OCI-LY1 (cell line): ENCODE measurements around the gene IL16.

Experiments used
- EZH2 ChIP-seq: fragments of 200-600 bp; sonication (generic), shearing (Covaris generic); IDR thresholded peaks from 2 replicates; pipeline ENCODE4 v1.8.0; 2017; ENCODE audit warnings: borderline replicate concordance, mixed run types, mild to moderate bottlenecking, antibody characterized with exemption, low read length, moderate library complexity, mixed read lengths
- TF ChIP-seq, protein P1 (sequence below): fragments of 200-600 bp; sonication (generic), shearing (Covaris generic); IDR thresholded peaks from 2 replicates; pipeline ENCODE4 v1.5.1; 2017; ENCODE audit warnings: mild to moderate bottlenecking, antibody characterized with exemption, low read length, moderate library complexity, mixed read lengths

DNA sequence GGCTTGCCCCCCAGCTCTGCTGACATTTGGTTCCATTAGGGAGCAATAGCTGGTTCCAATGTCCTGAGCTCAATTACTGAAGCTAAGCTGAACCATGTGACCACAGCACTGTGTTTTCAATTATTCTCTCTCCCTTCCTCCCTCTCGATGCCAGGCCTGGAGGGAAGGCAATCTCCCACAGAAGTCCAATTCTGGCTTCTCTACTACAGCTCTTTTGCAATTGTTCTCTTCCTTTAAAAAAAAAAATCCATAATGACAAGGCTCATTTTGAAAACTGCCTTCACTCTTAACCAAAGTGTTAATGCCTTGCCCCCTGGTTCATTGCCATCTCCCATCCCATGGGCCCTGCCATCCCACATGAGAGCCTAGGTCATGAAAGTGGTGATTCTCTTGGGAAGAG, 24.8 kb downstream of the IL16 start:
- TF ChIP-seq, protein P1, sequence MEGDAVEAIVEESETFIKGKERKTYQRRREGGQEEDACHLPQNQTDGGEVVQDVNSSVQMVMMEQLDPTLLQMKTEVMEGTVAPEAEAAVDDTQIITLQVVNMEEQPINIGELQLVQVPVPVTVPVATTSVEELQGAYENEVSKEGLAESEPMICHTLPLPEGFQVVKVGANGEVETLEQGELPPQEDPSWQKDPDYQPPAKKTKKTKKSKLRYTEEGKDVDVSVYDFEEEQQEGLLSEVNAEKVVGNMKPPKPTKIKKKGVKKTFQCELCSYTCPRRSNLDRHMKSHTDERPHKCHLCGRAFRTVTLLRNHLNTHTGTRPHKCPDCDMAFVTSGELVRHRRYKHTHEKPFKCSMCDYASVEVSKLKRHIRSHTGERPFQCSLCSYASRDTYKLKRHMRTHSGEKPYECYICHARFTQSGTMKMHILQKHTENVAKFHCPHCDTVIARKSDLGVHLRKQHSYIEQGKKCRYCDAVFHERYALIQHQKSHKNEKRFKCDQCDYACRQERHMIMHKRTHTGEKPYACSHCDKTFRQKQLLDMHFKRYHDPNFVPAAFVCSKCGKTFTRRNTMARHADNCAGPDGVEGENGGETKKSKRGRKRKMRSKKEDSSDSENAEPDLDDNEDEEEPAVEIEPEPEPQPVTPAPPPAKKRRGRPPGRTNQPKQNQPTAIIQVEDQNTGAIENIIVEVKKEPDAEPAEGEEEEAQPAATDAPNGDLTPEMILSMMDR = no peak
- TF ChIP-seq EZH2 = no peak
